Astrocyte of the cerebellum (primary cell): Measurements from ENCODE around the gene ADSS1.

Experiments used
- DNase-seq: peaks from one replicate; pipeline ENCODE4 v3.0.0-alpha.2; 2011; ENCODE audit warnings: low read depth
- H3K4me3 ChIP-seq: 2 replicates; pipeline ENCODE4 v1.5.1; 2011; ENCODE audit warnings: mild to moderate bottlenecking, low read depth, low read length, moderate library complexity
- CTCF ChIP-seq: IDR thresholded peaks from 2 replicates; pipeline ENCODE4 v1.5.1; 2012; ENCODE audit warnings: low read length, low read depth, moderate library complexity, mild to moderate bottlenecking; ENCODE audit errors: missing control alignments
- in situ Hi-C: cut with HindIII; loops from 2 replicates; pipeline ENCODE4 v1.10.0; 2017; ENCODE audit warnings: low sequenced_read_pairs

ADSS1 gene

GRCh38 chr14:104688505-104689108 is 35.4 kb upstream of the ADSS1 start:
- in situ Hi-C loops, result no loop called here
- DNase-seq, result no peak
- peak overlapping the region; percentile 77 for H3K4me3 ChIP-seq
- TF ChIP-seq CTCF, result no peak

GRCh38 chr14:104689109-104689880 is 34.7 kb upstream of the ADSS1 start, which contains the start of gene INF2:
INF2 (plus strand) TSS chr14:104689618; CDS start chr14:104701366, 11,748 bp downstream.
- no peak for TF ChIP-seq CTCF
- peak within 1 kb of the TSS; percentile 77 for H3K4me3 ChIP-seq
- in situ Hi-C loops, result no loop called here
- no peak for DNase-seq

GRCh38 chr14:104689881-104690711 is 33.9 kb upstream of the ADSS1 start:
- DNase-seq, result no peak
- H3K4me3 ChIP-seq, result peak overlapping the region; percentile 77

GRCh38 chr14:104690861-104691455 is 33.1 kb upstream of the ADSS1 start:
- no peak for DNase-seq
- in situ Hi-C loops, result no loop called here
- H3K4me3 ChIP-seq, result peak overlapping the region; percentile 77
- no peak for TF ChIP-seq CTCF

More at GRCh38 chr14:104689881-104690711, 33.9 kb upstream of the ADSS1 start:
- in situ Hi-C loops, result no loop called here
- no peak for TF ChIP-seq CTCF

GRCh38 chr14:104691546-104692260 is 32.3 kb upstream of the ADSS1 start:
- in situ Hi-C loops, result no loop called here
- DNase-seq, result no peak
- no peak for TF ChIP-seq CTCF
- no peak overlapping the region for H3K4me3 ChIP-seq
